AG08396 (cell line): ENCODE results near the gene OR8G5.
"Not testable (repeated sequence)": the region's sequence is repeated elsewhere in the genome, so short reads cannot be mapped to it uniquely, and the experiment has no call there.

Experiments used
- DNase-seq: peaks from one replicate; pipeline ENCODE4 v3.0.0; 2012; ENCODE audit warnings: low spot score, mixed read lengths

OR8G5 gene, protein sequence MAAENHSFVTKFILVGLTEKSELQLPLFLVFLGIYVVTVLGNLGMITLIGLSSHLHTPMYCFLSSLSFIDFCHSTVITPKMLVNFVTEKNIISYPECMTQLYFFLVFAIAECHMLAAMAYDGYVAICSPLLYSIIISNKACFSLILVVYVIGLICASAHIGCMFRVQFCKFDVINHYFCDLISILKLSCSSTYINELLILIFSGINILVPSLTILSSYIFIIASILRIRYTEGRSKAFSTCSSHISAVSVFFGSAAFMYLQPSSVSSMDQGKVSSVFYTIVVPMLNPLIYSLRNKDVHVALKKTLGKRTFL

GRCh38 chr11:124256076-124256475 is at the start of gene OR8G5:
TSS of gene OR8G5 (plus strand) at chr11:124256376. CDS start at chr11:124264932, 8,556 bp downstream.
- DNase-seq, result no peak

GRCh38 chr11:124207102-124207792 is 48.9 kb upstream of the OR8G5 start:
- no peak for DNase-seq

GRCh38 chr11:124209824-124210357 is 46.3 kb upstream of the OR8G5 start:
- no peak for DNase-seq

GRCh38 chr11:124210421-124210820 is 45.8 kb upstream of the OR8G5 start:
- no peak for DNase-seq

DNA sequence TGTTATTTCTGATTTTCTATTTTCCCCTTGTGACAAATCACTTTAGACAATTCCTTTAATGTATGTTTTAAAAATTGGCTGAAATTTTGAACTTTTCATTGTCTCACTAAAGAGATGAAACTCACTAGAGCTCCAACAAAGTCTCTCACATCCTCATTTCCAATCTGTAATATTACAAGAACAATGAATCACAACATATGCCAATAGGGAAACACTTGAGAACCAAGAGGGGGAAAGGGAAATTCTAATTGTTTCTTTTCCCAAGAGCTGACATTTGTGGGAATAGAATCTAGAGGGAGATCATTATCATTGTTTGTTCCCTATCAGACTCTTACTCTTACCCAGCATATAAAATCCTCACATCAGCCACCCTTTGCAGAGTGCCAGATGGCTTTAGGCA is 44.9 kb upstream of the OR8G5 start:
- no peak for DNase-seq

GRCh38 chr11:124214027-124214426 is 42.1 kb upstream of the OR8G5 start:
- no peak for DNase-seq

- no peak for DNase-seq
Measured at GRCh38 chr11:124219126-124219525, 37.0 kb upstream of the OR8G5 start.

DNA sequence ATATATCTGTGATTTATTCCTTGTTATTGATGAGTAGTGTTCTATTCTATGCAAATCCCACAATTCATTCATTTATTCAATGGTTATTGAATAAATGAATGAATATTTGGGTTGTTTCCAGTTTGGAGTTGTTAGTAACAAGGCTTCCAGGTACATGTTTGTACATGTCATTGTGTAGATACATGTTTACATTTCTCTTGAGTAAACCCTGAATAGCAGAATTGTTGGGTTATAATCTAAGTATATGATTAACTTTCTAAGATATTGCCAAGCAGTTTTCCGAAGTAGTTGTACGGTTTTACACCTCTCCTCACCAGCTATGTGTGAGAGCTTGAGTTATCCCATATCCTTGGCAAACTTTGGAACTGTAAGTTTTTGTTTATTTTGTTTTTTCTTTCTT is 33.8 kb upstream of the OR8G5 start:
- DNase-seq, result no peak

DNA sequence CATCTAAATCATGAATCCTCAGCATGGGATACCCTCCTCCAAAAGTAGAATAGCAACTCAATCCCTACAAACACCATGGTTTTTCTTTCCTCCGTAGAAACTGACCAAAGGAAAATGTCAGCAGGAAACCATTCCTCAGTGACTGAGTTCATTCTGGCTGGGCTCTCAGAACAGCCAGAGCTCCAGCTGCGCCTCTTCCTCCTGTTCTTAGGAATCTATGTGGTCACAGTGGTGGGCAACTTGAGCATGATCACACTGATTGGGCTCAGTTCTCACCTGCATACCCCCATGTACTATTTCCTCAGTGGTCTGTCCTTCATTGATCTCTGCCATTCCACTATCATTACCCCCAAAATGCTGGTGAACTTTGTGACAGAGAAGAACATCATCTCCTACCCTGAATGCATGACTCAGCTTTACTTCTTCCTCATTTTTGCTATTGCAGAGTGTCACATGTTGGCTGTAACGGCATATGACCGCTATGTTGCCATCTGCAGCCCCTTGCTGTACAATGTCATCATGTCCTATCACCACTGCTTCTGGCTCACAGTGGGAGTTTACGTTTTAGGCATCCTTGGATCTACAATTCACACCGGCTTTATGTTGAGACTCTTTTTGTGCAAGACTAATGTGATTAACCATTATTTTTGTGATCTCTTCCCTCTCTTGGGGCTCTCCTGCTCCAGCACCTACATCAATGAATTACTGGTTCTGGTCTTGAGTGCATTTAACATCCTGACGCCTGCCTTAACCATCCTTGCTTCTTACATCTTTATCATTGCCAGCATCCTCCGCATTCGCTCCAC is 31.4 kb upstream of the OR8G5 start:
- DNase-seq, result not testable (repeated sequence)

GRCh38 chr11:124225471-124225870 is 30.7 kb upstream of the OR8G5 start:
- DNase-seq, result no peak

- no peak for DNase-seq
Measured at GRCh38 chr11:124233376-124233775, 22.8 kb upstream of the OR8G5 start.

- no peak for DNase-seq
Measured at GRCh38 chr11:124238512-124238911, 17.7 kb upstream of the OR8G5 start.

DNA sequence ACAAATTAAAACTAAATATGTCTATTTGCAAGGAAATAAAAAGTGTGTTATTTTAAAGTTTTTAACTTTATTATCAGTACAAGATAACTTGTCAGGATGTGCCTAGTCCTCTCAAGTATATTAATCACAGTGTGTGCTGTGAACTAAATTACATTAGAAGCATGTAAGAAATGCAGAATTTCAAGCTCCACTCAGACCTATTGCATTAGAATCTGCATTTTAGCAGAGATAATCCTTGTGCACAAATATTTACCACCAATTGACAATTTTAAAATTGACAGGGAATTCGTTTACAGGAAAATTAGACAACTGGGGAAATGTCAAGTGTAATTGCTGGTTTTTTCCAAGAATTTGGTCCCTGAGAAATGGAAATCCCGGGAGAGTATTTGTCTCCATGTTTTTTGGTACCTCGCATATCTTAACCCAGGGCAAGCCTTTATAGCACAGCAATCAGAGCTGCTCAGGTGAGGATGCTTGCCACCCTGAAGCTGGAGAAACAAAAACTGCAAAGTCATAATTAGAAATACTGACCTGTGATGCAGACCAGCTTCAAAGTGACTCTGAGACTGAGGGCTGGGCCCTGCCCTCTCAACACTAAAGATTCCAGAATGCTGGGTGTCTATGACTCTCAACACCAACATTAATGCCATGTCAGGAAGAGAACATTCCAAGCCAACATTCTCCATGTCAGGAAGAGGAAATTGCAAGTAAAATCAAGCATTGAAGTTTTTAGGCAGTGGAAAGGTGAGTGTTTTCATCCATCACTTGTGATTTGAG is 15.4 kb upstream of the OR8G5 start, which contains the start of gene OR8G1:
TSS of gene OR8G1 (plus strand) at position 475 of the 777 bp plus-strand sequence. CDS start 8,581 bp downstream, outside the sequence.
- DNase-seq, result no peak

- DNase-seq, result not testable (repeated sequence)
Measured at GRCh38 chr11:124249869-124250268, 6.3 kb upstream of the OR8G5 start.

- not testable (repeated sequence) for DNase-seq
Measured at GRCh38 chr11:124265041-124265440, 8.9 kb downstream of the OR8G5 start.

GRCh38 chr11:124270886-124271285 is 14.7 kb downstream of the OR8G5 start:
- not testable (repeated sequence) for DNase-seq

DNA sequence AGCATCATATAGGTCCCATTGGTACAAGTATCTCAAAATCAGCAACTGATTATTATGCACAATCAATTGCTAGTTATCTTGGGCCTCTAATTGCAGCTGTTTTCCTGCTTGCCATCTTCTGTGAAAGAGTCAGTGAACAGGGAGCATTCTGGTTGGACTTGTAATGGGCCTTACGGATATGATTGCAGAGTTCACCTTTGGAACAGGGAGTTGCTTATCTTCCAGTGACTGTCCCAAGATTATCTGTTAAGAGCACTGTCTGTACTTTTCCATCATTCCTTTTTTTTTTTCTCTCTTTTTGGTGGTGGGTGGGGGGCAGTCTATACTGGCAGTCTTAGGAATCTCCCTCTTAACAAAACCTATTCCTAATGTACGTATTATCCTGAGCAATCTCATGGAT is 17.8 kb downstream of the OR8G5 start:
- no peak for DNase-seq

DNA sequence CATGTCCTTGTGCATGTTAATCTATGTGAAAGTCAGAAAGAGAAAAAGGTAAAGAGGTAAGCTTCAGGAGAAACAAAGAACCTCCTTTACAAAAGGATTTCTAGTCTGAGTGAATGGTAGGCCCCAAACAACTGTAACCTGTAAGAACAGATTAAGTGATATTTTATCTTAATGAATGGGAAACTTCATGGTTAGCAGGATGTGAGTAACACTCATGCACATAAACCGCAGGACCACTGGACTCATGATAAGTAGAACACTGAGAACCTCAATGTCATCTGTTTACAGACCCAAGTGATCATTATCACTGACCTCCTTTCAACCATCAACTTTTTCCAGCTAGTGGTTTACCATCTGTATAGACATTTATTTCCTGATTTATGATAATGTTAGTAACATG is 19.9 kb downstream of the OR8G5 start:
- DNase-seq, result peak; percentile 6

- no peak for DNase-seq
Measured at GRCh38 chr11:124277207-124277606, 21.0 kb downstream of the OR8G5 start.

GRCh38 chr11:124277804-124278203 is 21.6 kb downstream of the OR8G5 start:
- no peak for DNase-seq

GRCh38 chr11:124278261-124278660 is 22.1 kb downstream of the OR8G5 start:
- DNase-seq, result no peak
